K562 (cell line): ENCODE results near the gene KMT2C.

Experiments used
- CBX5 ChIP-seq: IDR thresholded peaks from 2 replicates; pipeline ENCODE4 v1.6.1; 2014; ENCODE audit warnings: low read depth, borderline replicate concordance
- GTF2F1 ChIP-seq: IDR thresholded peaks from 2 replicates; pipeline ENCODE4 v1.6.1; 2011; ENCODE audit warnings: low read depth, low read length, improper control_type of control experiment
- SIN3A ChIP-seq, 2 experiments: fragments of 150-350 bp in 1 of 2; IDR thresholded peaks; 2 replicates each; pipeline ENCODE4 v1.6.1; 2011 to 2016; ENCODE audit warnings: borderline replicate concordance in 2 of 2, low read depth in 2 of 2, low read length in 2 of 2, mild to moderate bottlenecking in 2 of 2, moderate library complexity in 2 of 2; ENCODE audit not compliant: control insufficient read depth in 1 of 2
- TAF15 ChIP-seq: fragments of 200-400 bp; formaldehyde crosslinking; IDR thresholded peaks from 2 replicates; pipeline ENCODE4 v1.6.1; 2017; ENCODE audit warnings: mild to moderate bottlenecking, low read depth, low read length, moderate library complexity
- TBP ChIP-seq: optimal IDR thresholded peaks from 2 replicates; pipeline ENCODE3; 2011; ENCODE audit warnings: low read depth, low read length, improper control_type of control experiment

DNA sequence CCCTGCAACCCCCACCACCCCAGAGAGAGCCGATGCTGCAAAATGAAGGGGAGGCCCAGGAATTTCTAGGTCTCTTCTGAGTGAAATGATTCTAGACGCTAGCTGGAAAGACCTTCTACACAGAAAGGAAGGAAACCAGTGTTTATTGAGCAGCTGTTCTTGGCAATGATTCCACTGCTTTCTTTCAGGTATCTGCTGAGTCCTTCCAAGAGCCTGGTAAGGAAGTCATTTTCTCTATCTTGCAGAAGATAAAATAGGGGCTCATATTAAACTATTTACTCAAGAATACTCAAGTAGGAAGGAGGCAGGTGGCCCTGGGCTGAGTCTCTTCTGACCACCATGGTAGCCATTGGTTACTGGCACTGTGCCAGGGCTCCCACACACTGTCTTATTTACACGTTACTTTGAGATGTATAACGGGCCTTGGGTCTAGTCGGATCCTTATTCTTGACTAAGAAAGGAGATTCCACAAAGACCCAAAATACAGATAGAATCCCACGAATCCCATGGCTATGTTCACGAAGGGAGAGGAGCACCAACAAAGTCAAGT, 298.3 kb downstream of the KMT2C start:
- no peak for TF ChIP-seq TBP
- no peak for TF ChIP-seq CBX5
- TF ChIP-seq TAF15 = no peak
- TF ChIP-seq GTF2F1 = no peak
- no peak for TF ChIP-seq SIN3A (IDR thresholded peaks at IDR 0.05; ENCODE audit: borderline replicate concordance in 2 of 2, control insufficient read depth in 1 of 2, low read depth in 2 of 2, low read length in 2 of 2)
